LHCN-M2 (cell line): ENCODE data around the gene LZTR1. TPM values are rescaled to one million over a fixed set of nuclear protein-coding genes. Genes with fewer than 3 reads are reported as not detected.
"Not testable (repeated sequence)": the region's sequence is repeated elsewhere in the genome, so short reads cannot be mapped to it uniquely, and the experiment has no call there.

Experiments used
- DNase-seq: peaks from one replicate; pipeline ENCODE4 v3.0.0-alpha.2; 2012; ENCODE audit warnings: low read depth
- total RNA-seq: library from RNA; depleted of rRNA; stranded (reverse); fragments of >200 nt; gene quantifications from 2 replicates; pipeline ENCODE4 v1.2.3, GENCODE V29; 2014

The LZTR1 gene
- total RNA-seq, 1 experiment from 2014 or later = 64.1 TPM

GRCh38 chr22:20995329-20996030 is 13.4 kb downstream of the LZTR1 start:
- no peak for DNase-seq

- DNase-seq = no peak
These were observed 13.9 kb downstream of the LZTR1 start for GRCh38 chr22:20996031-20996410.

GRCh38 chr22:20996598-20997535 is 14.8 kb downstream of the LZTR1 start:
- no peak for DNase-seq

DNA sequence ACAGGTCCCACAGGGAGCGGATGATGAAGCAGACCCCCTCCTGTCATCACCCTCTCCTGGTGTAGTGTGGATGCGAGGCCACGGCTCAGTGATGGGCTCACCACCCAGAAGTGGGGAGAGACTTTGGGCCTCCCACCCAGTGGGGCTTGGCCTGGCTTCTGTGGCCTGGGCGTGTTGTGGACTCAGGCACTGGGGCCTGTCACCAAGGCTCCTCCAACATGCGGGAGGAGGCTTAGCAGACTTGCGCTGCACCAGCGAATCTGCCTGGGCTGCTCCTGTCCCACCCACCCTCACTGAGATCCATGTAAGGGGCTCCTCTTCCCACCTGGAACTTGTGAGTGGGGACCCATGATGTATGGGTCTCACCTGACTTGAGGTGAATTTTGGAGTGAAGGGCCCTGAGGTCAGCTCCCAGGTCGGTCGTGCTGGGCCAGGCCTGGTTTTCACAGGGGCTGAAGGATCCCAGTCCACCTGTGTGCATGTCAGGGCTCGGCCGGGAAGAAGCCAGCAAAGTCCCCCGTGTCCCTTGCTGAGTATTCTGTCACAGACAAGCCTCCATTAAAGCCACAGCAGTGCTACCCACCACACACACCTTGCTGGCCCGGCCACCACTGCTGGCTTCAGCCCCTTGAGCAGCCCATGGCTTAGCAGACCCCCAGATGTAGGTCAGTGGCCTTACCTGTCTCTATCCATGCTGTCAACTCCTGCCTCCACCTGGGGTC is 15.6 kb downstream of the LZTR1 start:
- DNase-seq = no peak

GRCh38 chr22:20998411-20999336 is 16.6 kb downstream of the LZTR1 start:
- peak; percentile 52 for DNase-seq

- DNase-seq = no peak
These were observed 17.5 kb downstream of the LZTR1 start for GRCh38 chr22:20999350-21000206.

DNA sequence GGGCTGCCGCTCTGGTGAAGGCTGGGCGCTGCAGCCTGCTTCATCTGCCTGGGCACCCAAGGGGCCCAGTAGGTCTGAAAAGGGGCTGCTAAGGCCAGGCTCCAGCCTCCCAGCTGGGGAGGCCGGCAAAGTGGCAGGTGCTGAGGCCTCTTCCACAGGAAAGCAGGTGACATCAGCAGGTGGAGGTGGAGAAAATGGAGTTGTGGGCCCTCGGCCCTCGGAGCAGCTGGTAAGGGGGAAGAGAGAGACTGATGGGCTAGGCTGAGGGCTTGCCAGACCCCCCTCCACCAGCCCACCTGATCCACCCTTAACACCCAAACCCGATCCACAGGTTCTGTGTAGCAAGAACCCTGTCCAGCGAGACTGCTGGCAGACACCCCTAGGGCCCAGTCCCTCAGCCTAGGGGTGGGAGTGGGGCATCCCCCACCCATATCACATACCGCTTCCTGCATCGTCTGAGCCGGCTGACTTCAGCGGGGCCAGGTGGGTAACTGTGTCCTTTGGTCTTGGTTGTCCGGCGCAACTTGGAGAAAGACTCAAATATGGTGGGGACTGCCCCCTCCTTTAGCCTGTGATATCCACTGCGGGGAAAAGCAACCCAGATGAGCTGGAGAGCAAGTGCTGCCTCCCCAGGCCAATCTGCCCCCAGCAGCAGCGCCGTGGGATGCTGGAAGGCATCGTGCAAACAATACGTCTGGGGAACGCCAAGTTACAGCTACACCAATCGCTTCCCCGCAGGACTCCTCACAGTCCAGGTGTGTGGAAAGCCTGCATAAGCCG is 18.3 kb downstream of the LZTR1 start:
- no peak for DNase-seq

DNA sequence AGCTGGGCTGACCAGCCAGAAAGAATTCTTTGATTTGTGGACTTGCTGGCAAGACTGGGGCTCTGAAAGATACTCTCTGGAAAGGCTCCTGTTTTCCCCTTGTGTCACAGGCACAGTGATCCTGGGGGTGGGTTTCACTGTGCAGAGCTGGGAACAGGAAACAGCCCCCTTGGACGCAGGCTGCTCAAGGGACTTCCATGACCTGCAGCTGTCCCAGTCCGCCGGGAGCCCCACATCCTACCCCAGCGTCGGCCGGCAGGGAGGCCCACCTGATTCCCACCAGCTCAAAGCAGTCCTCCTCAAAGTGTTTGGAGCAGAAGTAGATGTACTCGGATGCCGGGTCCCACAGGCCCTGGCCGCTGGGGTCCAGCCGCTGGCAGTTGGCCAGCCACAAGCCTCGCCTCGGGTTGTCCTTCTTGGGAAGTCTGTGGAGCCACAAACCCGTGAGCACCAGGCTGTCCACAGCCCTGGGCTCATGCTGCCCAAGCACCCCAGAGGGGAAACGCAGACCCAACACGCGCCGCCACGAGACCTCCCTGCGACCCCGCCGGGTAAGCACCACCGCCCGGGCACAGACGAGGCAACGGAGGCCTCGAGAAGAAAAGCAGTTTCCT is 19.0 kb downstream of the LZTR1 start:
- no peak for DNase-seq

DNA sequence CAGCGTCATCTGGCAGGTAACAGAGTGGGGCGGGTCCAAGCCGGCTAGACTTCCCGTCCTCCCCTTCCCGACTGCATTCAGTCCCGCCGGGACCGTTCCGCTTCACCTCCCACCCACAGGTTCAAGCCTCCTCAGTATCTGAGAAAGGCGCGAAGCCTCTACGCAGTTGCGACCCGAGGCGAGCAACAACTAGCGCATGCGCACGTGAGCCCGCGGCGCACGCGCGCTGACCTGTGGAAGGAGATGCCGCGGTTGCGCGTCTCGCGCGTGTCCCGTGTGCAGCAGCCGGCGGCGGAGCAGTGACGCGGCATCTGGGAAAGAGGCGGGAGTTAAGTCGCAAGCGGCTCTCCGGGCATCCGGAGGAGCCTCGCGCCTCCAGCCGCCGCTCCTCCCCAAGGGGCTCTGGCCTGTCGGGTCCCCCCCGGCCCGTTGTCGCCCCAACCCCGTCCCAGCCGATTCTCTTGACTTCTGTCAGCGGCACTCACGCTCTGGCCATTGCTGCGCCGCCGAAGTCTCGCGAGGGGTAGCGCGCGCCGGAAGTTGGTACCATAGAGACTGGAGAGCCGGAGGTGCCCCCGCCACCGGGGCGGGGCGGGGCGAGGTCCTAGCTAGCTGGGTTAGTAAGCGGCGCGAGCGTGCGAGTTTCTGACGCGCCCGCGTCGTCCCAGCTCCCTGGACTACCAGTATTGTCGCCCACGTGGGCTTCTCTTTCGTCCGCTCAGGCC is 19.7 kb downstream of the LZTR1 start, which contains the start of gene THAP7:
TSS of gene THAP7 (minus strand) at position 518 of the 725 bp plus-strand sequence. CDS start at position 311, 207 bp downstream.
- DNase-seq = peak; percentile 93

- no peak for DNase-seq
These were observed 21.7 kb downstream of the LZTR1 start for GRCh38 chr22:21003782-21004181.

- DNase-seq = not testable (repeated sequence)
These were observed 27.1 kb downstream of the LZTR1 start for GRCh38 chr22:21009208-21009607.

DNA sequence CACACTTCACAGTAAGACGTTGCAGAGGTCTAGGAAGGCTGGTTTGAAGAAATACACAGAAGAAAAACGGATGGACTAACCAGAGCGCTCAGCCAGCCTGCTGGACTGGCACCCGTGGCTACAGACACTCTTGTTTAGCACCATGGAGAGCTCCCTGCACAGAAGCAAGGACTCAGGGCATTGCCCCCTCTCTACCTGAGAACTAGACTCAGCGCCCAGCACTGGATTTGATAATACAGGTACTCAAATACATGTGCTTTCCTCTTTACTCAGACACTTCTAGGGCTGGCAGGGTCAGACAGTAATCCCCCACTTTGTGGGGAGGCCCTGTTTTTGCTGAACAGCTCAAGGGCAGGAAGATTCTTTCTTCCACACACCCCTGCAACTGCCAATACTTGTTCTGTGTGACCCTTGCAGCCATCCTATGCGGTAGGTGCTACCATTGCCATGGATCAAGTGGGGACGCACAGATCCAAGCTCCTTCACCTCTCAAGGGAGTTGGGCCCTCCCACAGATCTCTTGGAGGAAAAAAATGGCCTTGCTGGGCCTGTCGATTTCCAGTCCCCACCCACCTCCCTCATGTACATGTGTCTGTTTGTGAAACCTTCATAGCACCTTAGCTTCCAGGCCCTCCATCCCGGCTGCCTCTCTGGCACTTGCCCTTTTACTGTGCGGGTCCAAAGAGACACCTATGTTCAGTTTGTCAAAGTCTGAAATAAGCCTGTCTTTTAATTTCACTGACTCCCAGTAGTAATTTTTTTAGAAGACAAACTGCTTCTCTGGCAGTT is 27.7 kb downstream of the LZTR1 start:
- DNase-seq = peak; percentile 37

GRCh38 chr22:21010426-21011113 is 28.5 kb downstream of the LZTR1 start:
- DNase-seq = no peak

DNA sequence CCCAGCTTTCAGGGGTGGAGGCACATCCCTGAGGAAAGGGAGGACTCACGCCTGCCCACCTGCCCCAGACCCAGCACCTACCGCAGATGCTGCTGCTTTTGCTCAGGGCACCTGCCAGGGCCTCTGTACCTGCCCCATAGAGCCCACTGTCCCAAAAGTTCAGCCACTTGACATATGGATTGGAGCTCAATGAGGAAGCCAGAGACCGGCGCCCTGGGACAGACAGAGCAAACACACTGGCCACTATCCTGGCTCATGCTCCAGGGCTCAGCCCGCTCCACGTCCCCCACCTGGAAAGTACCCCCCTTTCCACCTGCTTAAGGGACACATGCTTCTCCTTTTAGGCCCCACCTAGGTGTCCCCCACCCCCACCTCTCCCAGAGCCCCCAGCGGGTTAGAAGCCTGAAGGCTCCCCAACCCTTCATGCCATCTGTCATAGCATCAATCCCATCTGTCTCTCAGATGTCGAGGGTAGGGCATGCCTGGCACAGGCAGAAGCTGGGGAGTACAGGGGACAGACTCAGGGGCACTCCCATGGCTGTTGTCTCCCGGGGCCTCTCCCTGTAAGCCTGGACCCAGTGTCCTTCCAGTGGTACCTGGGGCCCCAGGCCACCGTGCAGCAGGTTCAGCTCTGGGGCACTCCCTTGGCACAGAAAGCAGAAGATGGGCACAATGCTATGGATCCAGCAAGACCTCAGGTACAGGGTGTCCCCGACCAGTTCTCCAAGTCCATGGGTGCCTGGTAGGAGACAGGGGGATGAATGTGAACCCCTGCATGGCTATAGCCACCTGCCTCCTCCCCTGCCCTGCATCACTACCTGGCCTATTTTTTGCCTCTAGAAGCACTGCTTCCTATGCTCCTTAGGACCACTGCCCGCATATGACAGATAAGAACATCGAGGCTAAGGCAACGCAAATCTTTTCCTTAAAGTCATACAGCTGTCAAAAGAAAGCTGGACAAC is 30.6 kb downstream of the LZTR1 start:
- DNase-seq = no peak

DNA sequence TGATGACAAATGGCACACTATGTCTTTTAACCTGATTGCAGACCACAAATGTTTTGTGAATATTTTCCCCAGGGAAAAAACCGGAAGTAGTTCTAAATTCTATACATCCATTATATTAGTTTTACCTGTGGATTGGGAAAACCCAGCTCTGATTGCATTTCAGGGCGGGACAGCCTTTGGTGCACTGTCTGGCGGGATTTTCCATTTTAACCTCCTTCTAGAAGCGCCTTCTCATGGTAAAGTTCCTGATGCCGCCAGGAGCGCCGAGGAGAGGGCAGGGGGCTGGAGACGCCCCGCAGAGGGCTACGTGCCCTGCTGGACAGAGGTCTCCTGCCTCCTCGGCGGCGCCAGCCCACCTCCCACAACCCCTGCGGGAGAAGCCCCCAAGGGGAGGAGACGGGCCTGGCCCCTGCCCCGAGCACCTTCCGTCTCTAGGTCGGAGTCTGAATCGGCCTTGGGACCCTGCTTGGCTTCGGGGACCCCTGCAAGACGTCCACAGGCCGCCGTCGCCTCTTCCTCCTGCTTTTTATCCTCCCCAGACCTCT is 31.6 kb downstream of the LZTR1 start:
- no peak for DNase-seq
